HG03558 (cell line): ENCODE measurements around the gene GPR84.
"Not testable (repeated sequence)": the region's sequence is repeated elsewhere in the genome, so short reads cannot be mapped to it uniquely, and the experiment has no call there.

Source experiments
- ATAC-seq: cut with Tn5 transposase; IDR thresholded peaks from one replicate; pipeline ENCODE4 v1.9.1; 2021; ENCODE audit warnings: moderate number of reproducible peaks; ENCODE audit not compliant: unreplicated experiment; ENCODE audit errors: extremely low read depth

GPR84 gene

DNA sequence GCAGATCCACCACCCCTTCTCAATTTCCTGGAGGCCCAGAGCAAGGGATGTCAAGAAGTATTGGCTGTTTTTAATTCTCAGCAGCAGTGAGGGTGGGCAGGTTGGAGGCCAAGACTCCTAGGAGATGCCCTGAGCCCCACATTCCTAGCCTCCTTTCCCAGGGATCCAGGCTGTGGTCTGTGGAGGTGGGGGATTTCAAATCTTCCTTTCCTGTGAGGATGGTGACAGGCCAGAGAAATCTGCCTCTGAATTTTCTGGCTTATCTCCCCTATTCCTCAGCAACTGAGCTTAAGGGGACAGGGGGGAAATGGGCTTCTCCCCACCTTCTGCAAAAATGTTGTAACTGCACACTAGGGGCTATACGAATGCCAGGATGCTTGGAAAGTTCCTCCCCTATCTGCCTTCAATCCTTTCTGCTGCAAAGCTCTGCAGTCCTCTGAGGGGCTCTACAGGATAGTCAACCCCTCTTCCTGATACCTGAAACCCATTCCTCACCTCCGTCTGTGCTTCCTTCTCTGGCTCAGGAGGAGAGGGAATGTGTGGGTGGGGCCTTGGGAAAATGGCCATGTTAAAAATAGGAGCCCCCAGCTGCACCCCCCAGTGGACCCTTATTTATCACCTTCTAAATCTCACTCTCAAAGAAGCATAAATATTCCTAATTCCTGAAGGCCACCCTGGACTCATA, 6.6 kb downstream of the GPR84 start:
- ATAC-seq: no peak

DNA sequence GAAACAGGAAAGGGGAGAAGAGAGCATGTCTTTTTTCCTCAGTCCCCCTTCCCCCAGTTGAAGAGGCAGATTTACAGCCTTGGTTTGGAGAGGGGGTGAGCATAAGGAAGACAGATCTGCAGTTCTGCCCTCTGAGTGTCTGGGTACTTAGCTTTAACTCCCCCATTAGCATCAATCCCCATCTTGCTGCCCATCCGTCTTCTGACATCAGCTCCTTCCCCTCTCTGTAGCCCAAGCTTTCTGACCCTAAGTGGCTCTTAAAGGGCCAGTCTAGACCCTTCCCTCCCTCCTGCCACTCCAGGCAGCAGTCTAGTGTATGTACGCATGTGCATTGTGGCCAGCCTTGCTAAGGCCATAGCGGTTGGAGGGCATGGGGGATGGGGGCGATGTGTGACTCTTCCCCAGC, 7.3 kb downstream of the GPR84 start:
- ATAC-seq: no peak

GRCh38 chr12:54356228-54356627, 8.1 kb downstream of the GPR84 start:
- no peak for ATAC-seq

DNA sequence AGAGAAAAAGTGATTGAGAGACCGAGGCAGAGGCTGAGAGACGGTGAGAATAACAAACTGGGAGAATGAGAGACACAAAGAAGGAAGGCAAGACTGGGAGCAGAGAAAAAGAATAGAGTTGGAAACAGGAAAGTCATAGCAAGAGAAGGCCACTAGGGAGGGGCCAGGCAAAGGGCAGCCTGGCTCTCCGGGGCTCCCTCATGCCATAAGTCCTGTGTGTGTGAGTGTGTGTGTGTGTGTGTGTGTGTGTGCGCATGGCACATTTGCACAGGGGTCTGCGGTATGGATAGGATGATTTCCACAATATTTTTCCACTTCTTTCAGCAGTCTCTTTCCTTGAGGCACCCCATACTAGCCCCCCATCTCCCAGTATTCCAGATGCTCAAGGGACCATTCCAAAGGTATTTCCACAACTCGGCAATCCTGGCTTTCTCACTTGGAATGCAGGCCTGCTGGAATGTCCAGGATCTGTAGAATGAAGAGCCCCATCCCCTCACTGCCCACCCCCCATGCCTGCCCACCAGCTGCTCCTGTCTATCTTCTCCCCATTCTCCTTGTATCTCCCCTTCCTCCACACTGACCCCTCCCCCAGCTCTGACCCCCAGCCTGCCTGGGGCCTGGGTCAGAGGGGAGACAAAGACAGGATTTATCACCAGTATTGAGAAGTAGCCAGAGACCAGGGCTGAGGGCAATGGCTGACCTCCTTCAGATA, 9.0 kb downstream of the GPR84 start:
- no peak for ATAC-seq

DNA sequence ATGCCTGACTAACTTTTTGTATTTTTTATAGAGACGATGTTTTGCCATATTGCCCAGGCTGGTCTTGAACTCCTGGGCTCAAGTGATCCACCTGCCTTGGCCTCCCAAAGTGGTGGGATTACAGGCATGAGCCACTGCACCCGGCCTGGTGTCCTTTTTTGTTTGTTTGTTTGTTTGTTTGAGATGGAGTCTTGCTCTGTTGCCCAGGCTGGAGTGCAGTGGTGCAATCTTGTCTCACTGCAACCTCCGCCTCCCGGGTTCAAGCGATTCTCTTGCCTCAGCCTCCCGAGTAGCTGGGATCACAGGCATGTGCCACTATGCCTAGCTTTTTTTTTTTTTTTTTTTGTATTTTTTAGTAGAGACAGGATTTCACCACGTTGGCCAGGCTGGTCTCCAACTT, 10.0 kb downstream of the GPR84 start:
- ATAC-seq: not testable (repeated sequence)

DNA sequence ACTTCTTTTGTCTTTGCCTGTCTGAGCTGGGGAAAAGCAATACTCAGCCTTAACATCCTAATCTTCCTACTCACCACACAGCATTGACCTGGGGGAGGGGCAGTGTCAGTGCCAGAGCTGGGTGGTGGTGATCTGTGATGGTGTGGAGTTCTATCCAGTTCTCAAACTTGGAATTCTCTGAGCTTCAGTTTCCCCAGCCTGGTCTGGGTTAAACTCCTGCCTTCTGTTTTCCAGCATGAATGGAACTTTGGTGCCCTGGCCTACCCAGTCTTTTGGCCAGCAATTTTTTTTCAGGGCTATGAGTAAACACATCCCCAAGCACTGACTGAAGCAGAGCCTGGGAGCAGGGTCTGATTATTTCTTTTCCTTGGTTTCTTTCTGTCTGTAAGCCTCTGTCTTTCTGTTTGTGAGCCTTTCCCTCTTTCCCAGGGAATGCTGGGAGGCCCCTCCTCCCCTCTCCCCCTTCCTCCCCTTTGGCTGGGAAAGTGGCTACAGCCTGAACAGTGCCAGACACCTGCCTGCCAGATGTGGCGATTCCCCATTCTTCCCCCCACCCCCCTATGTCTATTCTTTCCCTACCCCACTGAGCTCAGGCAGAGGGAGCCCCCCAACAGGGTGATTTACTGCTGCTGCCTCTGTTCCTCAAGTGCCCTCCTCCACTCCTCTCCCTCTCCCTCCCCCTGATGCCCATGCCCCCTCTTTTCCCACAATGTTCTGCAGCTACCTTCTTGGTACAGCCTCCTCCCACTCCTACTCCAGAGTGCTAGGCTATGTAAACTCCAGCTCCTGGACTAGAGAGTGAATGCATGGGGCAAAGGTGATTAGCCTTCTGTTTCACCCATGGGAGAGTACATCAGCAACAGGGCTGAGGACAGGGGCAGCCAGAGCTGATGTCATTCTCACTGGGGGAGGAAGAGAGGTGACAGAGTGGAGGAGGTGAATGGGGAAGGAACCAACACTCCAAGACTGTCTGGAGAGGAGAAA, 11.1 kb downstream of the GPR84 start:
- ATAC-seq: no peak

DNA sequence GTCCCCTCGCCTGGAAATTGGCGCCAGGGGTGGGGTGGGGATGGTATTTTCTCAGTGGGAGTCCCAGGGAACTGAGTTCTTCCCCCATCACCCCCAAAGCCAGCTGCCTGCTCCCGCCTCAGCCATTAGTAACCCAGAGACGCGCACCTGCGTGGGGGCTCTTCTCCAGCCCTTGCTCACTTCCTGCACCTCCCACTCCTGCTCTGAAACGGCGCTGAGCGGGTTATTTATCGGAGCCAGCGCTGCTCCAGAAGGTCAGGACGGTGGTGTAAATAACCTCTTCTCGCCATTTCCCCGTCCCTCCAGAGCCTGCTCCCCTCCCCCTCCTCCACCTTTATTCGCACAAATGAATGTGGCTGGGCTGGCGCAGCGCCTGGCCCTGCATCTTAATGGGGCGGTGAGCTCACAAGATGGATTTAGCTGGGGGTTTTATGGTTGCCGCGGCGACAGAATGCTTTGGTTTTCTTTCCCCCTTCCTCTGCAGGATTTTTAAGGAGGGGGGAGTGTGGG, 12.2 kb downstream of the GPR84 start:
- no peak for ATAC-seq

- no peak for ATAC-seq
Measured at GRCh38 chr12:54351341-54351740, 12.9 kb downstream of the GPR84 start.

GRCh38 chr12:54350743-54351142, 13.5 kb downstream of the GPR84 start:
- ATAC-seq: no peak

DNA sequence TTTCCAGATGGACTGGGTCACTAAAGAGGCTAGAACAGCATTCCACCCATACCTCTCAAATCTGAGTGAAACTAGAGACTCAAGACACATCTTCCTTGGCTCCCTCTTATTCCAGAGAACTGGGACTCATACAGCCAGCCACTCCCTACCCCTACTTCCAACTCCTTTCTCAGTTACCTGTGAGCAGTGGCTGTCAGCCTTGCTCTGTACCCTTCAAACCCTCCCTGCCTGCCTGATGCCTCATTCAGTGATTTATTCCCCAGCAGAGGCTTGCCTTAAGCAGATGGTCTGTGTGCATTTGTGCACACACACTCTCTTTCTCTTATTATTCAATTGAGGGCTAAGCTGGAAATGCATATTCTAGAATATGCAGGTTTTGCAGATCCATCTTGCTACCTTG, 14.6 kb downstream of the GPR84 start:
- no peak for ATAC-seq

- ATAC-seq: no peak
Measured at GRCh38 chr12:54349036-54349435, 15.2 kb downstream of the GPR84 start.

- ATAC-seq: no peak
Measured at GRCh38 chr12:54341378-54342300, 22.6 kb downstream of the GPR84 start.

GRCh38 chr12:54340846-54341245, 23.4 kb downstream of the GPR84 start:
- no peak for ATAC-seq

DNA sequence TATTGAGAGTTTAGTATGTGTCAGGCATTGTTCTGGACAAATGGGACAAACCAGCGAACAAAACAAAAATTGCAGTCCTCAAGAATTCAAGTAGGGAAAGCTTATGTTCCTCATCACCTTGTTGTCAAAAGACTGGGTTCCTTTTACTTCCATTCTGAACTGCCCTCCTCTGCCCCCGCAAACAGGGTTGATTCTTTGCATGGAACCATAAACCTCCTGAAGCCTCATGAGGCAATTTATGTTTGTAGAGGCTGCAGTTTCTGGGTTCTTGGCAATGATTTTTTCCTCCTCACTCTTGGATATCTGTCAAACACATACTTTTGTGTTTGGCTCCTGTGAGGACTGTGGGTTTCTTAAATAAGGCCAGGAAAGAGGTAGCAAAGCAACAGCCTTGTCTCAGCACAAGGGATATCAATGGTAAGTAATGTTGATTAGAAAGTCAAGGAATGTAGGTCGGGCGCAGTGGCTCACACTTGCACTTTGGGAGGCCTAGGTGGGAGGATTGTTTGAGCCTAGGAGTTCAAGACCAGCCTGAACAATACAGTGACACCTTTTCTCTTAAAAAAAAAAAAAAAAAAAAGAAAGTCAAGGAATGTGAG, 25.5 kb downstream of the GPR84 start:
- ATAC-seq: no peak

DNA sequence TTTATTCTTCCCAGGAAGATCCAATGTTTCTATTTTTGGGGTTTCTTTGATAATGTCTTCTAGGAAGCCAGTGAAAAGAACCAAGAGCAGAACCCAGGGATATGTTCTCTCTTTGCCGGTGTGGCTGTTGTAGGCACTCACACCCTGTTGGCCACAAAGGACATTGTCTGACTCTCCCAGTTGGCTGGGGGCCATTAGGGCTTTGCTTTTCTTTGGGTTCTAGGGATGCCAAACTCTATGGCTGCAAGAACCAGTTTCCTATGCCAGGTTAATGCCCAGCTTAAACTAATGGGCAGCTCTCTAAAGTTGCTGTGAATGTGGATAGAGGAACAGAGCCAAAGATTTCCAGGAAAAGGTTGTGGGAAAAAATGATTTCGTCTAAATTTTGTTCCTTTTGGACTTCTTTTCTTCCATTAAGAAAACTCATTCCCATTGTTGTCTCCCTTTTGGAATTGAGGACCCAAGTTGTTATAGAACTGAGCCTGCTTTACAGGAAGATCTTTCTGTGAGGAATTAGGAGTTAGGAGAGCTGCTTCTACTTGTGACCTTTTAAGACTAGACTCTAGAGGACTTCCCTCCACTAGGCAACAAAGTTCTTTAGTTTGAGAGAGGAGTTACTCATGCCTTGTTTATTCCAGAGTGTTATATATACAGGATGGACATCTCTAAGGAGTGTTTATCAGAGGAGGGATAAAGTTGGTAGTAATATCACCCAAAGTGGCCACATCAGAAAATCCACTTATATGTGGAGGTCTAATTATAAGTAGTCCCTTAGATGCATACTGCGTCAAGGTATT, 26.2 kb downstream of the GPR84 start:
- ATAC-seq: no peak

DNA sequence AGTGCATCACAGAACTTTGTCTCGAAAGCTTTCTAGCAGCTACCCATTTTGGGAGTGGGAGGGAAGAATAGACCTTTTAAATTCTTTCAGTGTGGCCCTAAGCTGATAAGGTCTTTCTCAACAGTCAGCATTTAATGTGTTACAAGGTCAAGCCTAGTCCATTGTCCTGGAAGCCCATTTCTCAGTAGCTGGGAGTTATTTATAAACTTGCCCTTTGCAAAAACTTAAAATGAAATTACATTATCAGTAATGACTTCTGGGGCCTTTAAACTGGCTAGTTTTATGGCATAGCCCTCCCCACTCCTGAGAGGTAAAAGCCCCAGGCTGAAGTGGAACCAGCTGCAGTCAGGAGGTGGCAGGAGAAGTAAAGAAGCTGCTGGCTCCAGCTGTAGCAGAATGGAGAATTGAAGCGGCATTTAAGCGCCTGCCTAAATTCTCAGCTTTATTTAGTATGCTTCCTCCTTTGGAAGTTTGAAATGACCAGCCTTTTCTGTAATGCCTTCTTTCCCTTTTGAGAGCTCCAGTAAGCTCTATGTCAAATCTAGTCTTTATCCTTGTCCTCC, 26.9 kb downstream of the GPR84 start:
- ATAC-seq: no peak

DNA sequence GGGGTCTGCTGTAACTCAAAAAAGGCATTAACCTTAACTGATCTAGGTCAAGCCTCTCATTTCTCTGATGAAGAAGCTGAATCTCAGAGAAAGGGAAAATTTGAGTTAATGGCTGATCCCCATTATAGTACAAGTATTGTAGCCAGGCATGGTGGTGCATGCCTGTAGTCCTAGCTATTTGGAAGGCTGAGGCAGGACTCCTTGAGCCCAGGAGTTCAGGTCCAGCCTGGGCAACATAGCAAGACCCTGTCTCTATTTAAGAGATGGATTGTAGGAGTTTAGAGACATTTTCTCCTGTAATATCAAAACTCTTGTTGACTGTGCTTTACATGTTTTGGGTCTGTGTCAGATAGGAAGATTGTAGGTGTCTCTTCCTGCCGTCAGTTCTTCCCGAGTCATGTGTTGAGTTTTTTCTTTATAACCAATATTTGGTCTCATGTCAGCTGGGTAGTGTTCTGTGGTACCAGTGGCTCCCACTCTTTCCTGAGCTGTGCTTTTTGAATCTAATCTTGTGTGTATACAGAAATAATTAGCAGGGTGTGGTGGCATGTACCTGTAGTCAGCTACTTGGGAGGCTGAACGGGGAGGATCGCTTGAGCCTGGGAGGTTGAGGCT, 30.8 kb downstream of the GPR84 start:
- ATAC-seq: no peak

DNA sequence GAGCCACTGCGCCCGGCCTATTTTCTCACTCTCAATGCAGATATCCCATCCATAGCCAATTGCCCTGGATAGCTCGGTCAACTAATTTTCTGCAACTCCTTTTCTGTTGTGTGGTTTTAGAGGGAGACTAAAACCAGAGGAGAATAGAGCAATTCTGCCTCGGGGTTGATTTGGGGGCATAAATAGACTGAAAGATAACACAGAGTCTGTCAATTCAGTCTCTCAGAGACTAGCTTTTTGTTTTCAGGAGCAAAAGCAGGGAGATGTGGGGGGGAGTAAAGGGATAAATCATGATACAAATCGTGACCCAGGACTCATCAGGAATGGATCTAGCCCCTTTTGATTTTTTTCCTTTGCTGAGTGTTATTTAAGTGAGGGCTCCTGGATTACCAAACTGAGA, 32.8 kb downstream of the GPR84 start:
- ATAC-seq: no peak
